Stimulated activated naive CD8-positive, alpha-beta T cell treated with anti-CD3 and anti-CD28 coated beads, Interleukin-15, Interleukin-2, amounts not matched to agents 100 U/mL and 50 U/mL, for 24 hours (primary cell): ENCODE measurements around the gene SRBD1.

Experiments
- ATAC-seq: fragments of 150-1000 bp; cut with Tn5 transposase; one replicate; pipeline ENCODE4 v1.10.0; 2021
- DNase-seq: peaks from one replicate; pipeline ENCODE4 v3.0.0; 2021

SRBD1 gene

GRCh38 chr2:45595721-45596435 lies 15.2 kb downstream of the SRBD1 start:
- DNase-seq (no peak), ATAC-seq (no peak)

GRCh38 chr2:45591073-45591472 lies 20.0 kb downstream of the SRBD1 start:
- DNase-seq: no peak

GRCh38 chr2:45588158-45588829 lies 22.8 kb downstream of the SRBD1 start:
- no peak for ATAC-seq

More at GRCh38 chr2:45591073-45591472, 20.0 kb downstream of the SRBD1 start:
- no peak for ATAC-seq

GRCh38 chr2:45586600-45586999 lies 24.5 kb downstream of the SRBD1 start:
- DNase-seq: no peak
- no peak for ATAC-seq

More at GRCh38 chr2:45588158-45588829, 22.8 kb downstream of the SRBD1 start:
- no peak for DNase-seq

GRCh38 chr2:45585267-45585861 lies 25.7 kb downstream of the SRBD1 start:
- ATAC-seq: no peak
- DNase-seq: no peak

- DNase-seq: no peak
- no peak for ATAC-seq
Observed at GRCh38 chr2:45583977-45584376, 27.1 kb downstream of the SRBD1 start.

GRCh38 chr2:45582522-45582921 lies 28.5 kb downstream of the SRBD1 start:
- no peak for DNase-seq
- ATAC-seq: no peak

GRCh38 chr2:45578056-45578843 lies 32.8 kb downstream of the SRBD1 start:
- ATAC-seq (no peak), DNase-seq (no peak)

GRCh38 chr2:45577441-45577840 lies 33.6 kb downstream of the SRBD1 start:
- DNase-seq (no peak), ATAC-seq (no peak)

- ATAC-seq (no peak), DNase-seq (no peak)
Observed at GRCh38 chr2:45575881-45576280, 35.2 kb downstream of the SRBD1 start.

- ATAC-seq: no peak
Observed at GRCh38 chr2:45572979-45573378, 38.1 kb downstream of the SRBD1 start.

GRCh38 chr2:45571940-45572339 lies 39.1 kb downstream of the SRBD1 start:
- DNase-seq: no peak
- ATAC-seq: no peak

More at GRCh38 chr2:45572979-45573378, 38.1 kb downstream of the SRBD1 start:
- no peak for DNase-seq

GRCh38 chr2:45570671-45571334 lies 40.3 kb downstream of the SRBD1 start:
- no peak for ATAC-seq
- no peak for DNase-seq

- ATAC-seq: no peak
- DNase-seq: no peak
Observed at GRCh38 chr2:45568935-45569334, 42.1 kb downstream of the SRBD1 start.

- peak; percentile 98 for ATAC-seq
- no peak for DNase-seq
Observed at GRCh38 chr2:45567974-45568789, 42.9 kb downstream of the SRBD1 start.

- ATAC-seq (no peak), DNase-seq (no peak)
Observed at GRCh38 chr2:45567288-45567963, 43.6 kb downstream of the SRBD1 start.

- ATAC-seq: no peak
- DNase-seq: no peak
Observed at GRCh38 chr2:45559436-45559835, 51.6 kb downstream of the SRBD1 start.

- no peak for DNase-seq
- ATAC-seq: peak; percentile 93
Observed at GRCh38 chr2:45554742-45555140, 56.3 kb downstream of the SRBD1 start.

- peak; percentile 34 for ATAC-seq
- no peak for DNase-seq
Observed at GRCh38 chr2:45554073-45554741, 56.9 kb downstream of the SRBD1 start.

- no peak for DNase-seq
- no peak for ATAC-seq
Observed at GRCh38 chr2:45551862-45552261, 59.2 kb downstream of the SRBD1 start.
